HG02571 (cell line): ENCODE measurements around the gene MUC4.

Experiments used
- ATAC-seq: cut with Tn5 transposase; IDR thresholded peaks from one replicate; pipeline ENCODE4 v1.9.1; 2021; ENCODE audit warnings: mild to moderate bottlenecking, moderate library complexity; ENCODE audit not compliant: unreplicated experiment

MUC4 gene

DNA sequence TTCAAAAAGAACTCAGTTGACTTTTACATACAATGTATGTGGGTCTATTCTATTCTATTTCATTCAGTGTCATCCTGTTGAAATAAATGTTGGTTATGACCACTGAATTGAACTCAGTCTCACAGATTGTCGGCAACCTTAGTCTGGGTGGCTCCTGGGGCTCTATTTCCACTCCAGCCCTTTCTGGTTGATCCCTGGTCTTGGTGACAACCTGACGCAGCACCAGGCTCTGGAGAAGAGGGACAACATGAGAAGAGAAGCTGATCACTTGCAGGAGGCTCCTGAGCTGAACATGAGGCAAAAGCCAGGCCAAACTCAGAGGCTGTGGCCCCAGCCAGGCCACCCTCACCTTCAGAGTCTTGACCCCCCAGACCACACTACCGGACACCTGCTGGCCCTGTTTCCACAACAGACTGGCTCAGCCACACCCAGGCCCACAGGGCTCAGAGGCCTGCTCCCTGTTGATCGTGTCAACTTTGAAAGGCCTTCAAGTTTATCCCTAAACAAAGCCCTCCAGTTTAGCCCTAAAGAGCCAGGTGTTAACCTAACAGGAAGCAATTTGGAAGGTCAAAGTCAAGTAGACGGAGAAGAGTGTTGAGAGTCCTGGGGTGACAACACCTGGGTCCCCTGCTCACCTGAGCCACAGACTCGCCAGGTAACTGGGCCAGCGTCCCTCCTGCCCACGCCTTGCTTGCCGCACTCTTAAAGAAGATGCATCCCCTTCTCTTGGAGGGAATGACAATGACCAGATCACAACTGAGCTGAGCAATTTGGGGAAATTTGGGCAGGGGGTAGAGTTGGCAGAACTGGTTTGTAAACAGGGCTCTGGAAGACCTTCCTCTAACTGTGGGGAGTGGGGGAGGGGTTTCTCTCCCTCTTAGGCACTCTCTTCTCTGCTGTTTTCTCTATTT lies 106.4 kb downstream of the MUC4 start:
- ATAC-seq, result no peak

GRCh38 chr3:195704433-195704999 lies 107.2 kb downstream of the MUC4 start:
- ATAC-seq, result no peak

DNA sequence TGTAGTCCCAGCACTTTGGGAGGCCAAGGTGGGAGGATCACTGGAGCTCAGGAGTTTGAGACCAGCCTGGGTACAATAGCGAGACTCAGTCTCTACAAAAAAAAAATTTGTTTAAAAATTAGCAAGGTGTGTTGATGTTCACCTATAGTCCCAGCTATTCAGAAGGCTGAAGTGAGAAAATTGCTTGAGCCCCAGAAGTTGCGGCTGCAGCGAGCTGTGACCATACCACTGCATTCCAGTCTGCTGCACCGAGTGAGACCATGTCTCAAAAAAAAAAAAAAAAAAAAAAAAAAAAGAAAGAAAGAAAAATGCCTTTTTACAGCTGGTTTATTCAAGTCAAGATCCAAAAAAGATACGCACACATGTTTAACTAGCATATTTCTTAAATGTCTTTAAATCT lies 108.0 kb downstream of the MUC4 start:
- ATAC-seq, result no peak

GRCh38 chr3:195701042-195701915 lies 110.5 kb downstream of the MUC4 start:
- no peak for ATAC-seq

DNA sequence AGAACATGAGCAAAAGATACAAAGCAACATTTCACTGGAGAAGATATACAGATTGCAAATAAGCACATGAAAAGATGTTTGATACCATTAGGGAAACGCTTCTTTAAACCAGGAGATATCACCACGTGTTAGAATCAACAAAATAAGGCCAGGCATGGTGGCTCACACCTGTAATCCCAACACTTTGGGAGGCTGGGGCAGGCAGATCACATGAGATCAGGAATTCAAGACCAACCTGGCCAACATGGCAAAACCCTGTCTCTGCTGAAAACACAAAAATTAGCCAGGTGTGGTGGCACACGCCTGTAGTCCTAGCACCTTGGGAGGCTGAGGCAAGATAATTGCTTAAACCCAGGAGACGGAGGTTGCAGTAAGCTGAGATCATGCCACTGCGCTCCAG lies 111.4 kb downstream of the MUC4 start:
- ATAC-seq, result no peak

- ATAC-seq, result no peak
Measured at GRCh38 chr3:195699860-195700259, 111.9 kb downstream of the MUC4 start.

DNA sequence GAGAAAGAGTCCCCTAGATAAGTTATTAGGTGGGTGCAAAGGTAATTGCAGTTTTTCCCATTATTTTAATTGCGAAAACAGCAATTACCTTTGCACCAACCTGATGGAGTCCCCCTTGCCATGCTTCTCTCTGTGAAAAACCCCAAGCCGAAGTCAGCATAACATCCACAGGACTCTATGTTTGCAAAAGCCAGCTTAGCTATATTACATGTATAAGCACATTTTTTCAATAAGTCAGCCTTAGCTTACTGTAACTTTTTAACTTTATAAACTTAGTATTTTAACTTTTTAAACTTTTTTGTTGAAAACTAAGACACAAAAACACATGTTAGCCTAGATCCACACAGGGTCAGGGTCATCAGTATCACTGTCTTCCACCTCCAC lies 112.3 kb downstream of the MUC4 start:
- no peak for ATAC-seq

DNA sequence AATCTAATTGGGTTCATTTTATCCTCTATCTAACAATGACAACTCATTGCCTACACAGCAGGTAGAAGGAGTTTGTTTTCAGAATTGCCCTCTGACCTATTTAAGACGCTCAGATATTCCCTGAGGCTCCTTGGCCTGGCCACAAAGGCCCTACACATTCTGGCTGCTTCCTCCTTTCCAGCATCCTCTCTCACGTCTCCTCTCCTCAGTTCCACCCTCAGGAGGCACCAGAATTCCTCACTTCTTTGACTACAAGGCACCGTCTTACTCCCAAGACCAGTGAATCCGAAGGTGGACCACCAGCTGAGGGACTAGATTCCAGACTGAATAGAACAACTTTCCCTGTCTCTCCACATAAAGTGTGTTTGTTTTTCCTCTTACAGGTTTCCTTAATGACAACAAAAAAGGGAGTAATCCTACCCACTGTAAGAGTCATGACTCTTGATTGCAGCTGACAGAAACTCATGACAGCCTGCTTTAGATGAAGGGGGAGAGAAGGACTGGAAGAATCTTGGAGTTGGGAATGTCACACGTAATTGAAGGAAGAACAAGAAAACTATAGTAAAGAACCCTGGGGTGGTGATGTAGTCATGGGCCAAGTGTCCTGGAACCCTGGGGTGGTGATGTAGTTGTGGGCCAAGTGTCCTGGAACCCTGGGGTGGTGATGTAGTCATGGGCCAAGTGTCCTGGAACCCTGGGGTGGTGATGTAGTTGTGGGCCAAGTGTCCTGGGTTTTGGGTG lies 112.9 kb downstream of the MUC4 start:
- no peak for ATAC-seq

DNA sequence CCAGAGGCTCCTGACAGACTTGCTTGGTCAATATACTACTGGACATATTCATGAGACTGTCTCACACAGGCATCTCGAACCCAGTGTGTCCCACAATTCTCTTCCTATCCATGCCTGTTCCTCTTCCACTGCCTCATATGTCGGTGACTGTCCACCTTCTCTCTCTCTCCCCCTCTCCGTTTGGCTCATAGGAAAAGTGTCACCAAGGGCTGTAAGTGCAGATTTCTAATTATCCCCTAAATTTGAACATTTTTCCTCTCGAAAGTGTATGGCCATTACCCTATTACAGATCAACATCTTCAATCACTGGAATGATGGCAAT lies 113.4 kb downstream of the MUC4 start:
- ATAC-seq, result no peak

- no peak for ATAC-seq
Measured at GRCh38 chr3:195697582-195698324, 114.0 kb downstream of the MUC4 start.
